Measurements from ENCODE around the gene SUN1. TPM values are rescaled to one million over a fixed set of nuclear protein-coding genes. Genes with fewer than 3 reads are reported as not detected.

The SUN1 gene
- total RNA-seq, 4 donors from 2014 or later, result 113 to 259 (median 192) TPM

DNA sequence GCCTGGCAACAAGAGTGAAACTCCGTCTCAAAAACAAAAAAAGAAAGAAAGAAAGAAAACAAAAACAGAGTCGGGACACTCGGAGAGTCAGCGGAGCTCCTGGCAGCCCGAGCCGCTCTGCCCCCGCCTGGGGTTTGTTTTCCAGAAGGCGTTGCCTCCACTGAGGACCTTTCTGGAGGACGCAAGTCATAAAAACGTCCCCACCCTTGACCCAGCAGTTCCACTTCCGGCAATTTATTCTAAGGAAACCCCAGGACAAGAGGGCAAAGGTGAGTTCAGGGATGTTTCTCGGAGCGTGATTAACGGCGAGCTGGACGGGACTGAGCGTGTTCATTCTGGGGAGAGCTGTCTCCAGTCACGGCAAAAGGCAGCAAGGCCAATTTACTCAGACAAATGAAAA is 27.0 kb upstream of the SUN1 start:
- peak overlapping the region in 2 of 4 donors; percentile 9 to 34 for H3K4me3 ChIP-seq
- H3K4me1 ChIP-seq, result peaks cover 0 to 20% (median 5%) of the 10 kb centered on the region in 4 donors
- H3K9me3 ChIP-seq, result no peaks in the 10 kb centered on the region
- TF ChIP-seq, protein P1, sequence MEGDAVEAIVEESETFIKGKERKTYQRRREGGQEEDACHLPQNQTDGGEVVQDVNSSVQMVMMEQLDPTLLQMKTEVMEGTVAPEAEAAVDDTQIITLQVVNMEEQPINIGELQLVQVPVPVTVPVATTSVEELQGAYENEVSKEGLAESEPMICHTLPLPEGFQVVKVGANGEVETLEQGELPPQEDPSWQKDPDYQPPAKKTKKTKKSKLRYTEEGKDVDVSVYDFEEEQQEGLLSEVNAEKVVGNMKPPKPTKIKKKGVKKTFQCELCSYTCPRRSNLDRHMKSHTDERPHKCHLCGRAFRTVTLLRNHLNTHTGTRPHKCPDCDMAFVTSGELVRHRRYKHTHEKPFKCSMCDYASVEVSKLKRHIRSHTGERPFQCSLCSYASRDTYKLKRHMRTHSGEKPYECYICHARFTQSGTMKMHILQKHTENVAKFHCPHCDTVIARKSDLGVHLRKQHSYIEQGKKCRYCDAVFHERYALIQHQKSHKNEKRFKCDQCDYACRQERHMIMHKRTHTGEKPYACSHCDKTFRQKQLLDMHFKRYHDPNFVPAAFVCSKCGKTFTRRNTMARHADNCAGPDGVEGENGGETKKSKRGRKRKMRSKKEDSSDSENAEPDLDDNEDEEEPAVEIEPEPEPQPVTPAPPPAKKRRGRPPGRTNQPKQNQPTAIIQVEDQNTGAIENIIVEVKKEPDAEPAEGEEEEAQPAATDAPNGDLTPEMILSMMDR (IDR thresholded peaks at IDR 0.05), result no peak
- TF ChIP-seq POLR2A (IDR thresholded peaks at IDR 0.05), result peak in 1 of 2 donors; percentile 51
- H3K27me3 ChIP-seq, result no peaks in the 10 kb centered on the region
- H3K27ac ChIP-seq, result peak overlapping the region in 3 of 4 donors; percentile 25 to 80 (median 72)
- no peaks in the 10 kb centered on the region for H3K36me3 ChIP-seq
- DNase-seq, result peak in 2 of 3 donors; percentile 78 to 88

DNA sequence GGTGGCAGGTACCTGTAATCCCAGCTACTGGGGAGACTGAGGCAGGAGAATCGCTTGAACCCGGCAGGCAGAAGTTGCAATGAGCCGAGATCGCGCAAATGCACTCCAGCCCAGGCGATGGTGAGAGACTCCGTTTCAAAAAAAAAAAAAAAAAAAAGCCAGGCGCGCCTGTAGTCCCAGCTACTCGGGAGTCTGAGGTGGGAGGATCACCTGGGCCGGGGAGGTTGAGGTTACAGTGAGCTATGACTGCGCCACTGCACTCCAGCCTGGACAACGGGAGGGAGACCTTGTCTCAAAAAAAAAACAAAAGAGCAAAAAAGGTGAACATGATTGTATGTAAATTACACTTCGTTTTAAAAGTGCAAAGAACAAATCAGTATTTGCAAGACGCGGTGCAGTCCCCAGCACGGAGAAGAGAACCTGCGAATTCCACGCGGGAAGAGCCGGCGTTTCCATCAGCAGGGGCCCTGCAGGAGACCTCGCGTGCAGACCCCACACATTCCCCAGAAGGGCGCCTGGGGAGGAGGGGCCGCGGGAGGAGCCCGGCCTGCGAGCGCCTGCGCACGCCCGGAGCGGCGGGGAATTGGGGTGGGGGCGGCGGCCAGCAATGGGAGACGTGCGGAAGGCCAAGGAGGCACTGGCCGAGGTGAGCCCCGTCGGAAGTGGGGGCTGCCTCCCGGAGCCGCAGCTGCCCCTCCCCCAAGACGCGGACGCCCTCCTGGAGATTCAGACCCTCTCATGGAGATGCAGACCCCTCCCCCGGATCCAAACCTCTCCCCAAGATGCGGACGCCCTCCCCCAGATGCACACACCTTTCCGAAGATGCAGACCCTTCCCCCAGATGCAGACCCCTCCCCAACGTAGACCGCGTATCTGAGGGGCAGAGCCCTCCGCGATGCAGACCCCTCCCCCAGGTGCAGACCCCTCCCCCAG is 16.7 kb upstream of the SUN1 start:
- TF ChIP-seq, protein P1 (IDR thresholded peaks at IDR 0.05), result no peak
- TF ChIP-seq POLR2A (IDR thresholded peaks at IDR 0.05), result no peak
- H3K4me1 ChIP-seq, result peaks cover 0 to 33% (median 7%) of the 10 kb centered on the region in 4 donors
- DNase-seq, result no peak

DNA sequence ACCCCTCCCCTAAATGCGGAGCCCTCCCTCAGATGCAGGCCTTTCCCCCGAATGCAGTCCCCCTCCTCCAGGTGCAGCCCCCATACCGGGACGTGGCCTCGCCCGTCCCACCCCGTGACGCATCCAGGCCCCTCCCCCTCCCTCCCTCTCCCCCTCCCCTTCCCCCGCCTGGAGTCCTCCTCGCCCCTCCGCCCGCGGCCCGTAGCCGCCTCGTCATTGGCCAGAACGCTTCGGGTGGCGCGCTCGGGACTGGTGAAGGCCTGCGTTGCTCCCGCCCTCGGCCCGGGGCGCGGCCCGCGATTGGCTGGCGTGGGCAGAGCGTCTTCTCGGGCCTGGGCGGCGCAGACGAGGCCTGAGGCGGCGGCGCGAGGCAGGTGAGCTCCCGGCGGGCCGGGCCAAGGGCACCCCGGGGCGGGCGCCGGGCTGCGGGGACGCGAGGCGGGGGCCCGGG is 16.0 kb upstream of the SUN1 start:
- Histone ChIP-seq H3K9me3 (no peaks in the 10 kb centered on the region), H3K4me3 (peak overlapping the region; percentile 64 to 96 (median 83)), H3K27ac (peak overlapping the region; percentile 22 to 91 (median 83)), H3K36me3 (no peaks in the 10 kb centered on the region), H3K27me3 (no peaks in the 10 kb centered on the region), H3K4me1 (peaks cover 0 to 38% (median 7%) of the 10 kb centered on the region in 4 donors)
- peak; percentile 96 to 99 (median 98) for DNase-seq
- TF ChIP-seq, protein P1 (IDR thresholded peaks at IDR 0.05), result no peak
- peak; percentile 71 to 72 for TF ChIP-seq POLR2A (IDR thresholded peaks at IDR 0.05)

More for the DNA sequence above, 16.7 kb upstream of the SUN1 start:
- no peaks in the 10 kb centered on the region for H3K27me3 ChIP-seq
- H3K36me3 ChIP-seq, result no peaks in the 10 kb centered on the region
- no peaks in the 10 kb centered on the region for H3K9me3 ChIP-seq
- peak overlapping the region; percentile 22 to 89 (median 56) for H3K27ac ChIP-seq
- peak overlapping the region; percentile 64 to 96 (median 83) for H3K4me3 ChIP-seq

DNA sequence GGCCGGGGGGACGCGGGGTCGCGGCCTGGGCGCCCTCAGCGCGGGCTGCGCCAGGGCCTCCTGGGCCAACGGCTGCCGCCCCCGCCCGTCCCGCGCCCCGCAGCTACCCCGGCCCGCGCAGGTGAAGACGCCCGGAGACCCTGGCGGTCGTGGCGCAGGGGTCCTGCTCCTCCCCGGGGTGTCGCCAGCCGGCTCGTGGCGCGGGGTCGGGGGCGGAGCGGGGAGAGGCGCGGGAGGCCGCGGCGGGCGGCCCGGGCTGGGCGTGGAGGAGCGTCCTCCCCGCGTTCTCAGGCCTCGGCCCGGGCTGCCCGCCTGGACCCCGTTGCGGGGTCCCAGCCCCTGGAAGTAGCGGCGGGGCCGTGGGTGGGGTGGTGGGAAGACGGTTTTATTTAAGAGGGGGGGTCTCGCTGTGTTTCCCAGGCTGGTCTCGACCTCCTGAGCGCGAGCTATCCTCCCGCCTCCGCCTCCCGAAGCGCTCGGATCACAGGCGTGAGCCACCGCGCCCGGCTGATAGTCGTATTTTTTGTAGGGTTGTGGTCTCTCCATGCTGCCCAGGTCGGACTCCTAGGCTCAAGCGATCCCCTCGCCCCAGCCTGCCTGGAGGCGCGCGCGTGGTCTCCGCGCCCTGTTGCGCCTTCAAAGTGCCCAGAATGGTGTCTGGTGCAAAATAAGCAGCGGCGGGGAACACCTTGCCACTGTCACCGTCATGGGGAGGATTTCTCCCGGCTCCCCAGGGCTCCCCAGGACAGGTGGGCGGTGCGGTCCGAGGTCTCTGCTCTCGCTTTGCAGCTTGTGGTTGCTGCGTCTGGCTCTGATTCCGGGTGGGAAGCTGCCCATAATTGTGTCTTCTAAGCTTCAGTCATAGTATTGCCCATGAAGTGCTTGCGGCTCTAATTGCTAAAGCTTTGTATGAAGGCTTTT is 15.3 kb upstream of the SUN1 start:
- peak overlapping the region; percentile 77 to 91 (median 86) for H3K27ac ChIP-seq
- no peaks in the 10 kb centered on the region for H3K27me3 ChIP-seq
- no peaks in the 10 kb centered on the region for H3K36me3 ChIP-seq
- H3K9me3 ChIP-seq, result no peaks in the 10 kb centered on the region
- DNase-seq, result peak in 2 of 3 donors; percentile 21 to 66
- no peak for TF ChIP-seq POLR2A (IDR thresholded peaks at IDR 0.05)
- TF ChIP-seq, protein P1 (IDR thresholded peaks at IDR 0.05), result no peak
- H3K4me3 ChIP-seq, result peak overlapping the region; percentile 64 to 96 (median 83)
- peaks cover 0 to 44% (median 7%) of the 10 kb centered on the region in 4 donors for H3K4me1 ChIP-seq

DNA sequence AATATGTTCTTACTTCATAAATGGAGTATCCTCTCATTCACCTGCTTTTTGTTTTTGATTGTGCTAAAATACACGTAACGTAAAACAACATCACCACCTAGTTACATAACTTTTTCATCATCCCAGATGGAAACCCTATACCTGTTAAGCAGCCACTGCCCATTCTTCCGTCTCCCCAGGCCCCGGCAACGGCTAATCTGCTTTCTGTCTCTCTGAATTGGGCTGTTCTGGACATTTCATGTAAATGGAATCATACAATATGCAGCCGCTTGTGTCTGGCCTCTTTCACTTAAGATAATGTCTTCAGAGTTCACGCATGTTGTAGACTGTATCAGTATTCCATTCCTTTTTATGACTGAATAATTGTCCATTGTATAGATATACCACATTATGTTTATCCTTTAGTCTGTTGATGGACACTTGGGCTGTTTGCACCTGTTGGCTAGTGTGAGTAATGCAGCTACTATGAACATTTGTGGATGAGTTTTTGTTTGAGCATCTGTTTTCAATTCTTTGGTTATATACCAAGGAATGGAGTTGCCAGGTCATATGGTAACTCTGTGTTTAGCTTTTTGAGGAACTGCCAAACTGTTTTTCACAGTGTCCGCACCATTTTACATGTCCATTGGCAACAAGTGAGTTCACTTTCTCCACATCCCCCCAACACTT is 14.1 kb upstream of the SUN1 start:
- TF ChIP-seq, protein P1 (IDR thresholded peaks at IDR 0.05), result peak in 5 of 6 experiments; percentile 29 to 60 (median 53)
- no peak for TF ChIP-seq POLR2A (IDR thresholded peaks at IDR 0.05)
- Histone ChIP-seq H3K4me3 (peak overlapping the region in 1 of 4 donors; percentile 96), H3K27ac (no peak overlapping the region), H3K4me1 (peaks cover 0 to 45% (median 3%) of the 10 kb centered on the region in 4 donors), H3K27me3 (no peaks in the 10 kb centered on the region), H3K9me3 (no peaks in the 10 kb centered on the region), H3K36me3 (no peaks in the 10 kb centered on the region)
- DNase-seq, result no peak
